H9 (cell line): ENCODE measurements around the gene NEURL1B. TPM values are rescaled to one million over a fixed set of nuclear protein-coding genes. Genes with fewer than 3 reads are reported as not detected.

Experiments
- DNase-seq: peaks from one replicate; pipeline ENCODE4 v3.0.0-alpha.2; 2017
- H2AFZ ChIP-seq: one replicate; pipeline ENCODE4 v1.6.1; 2013; ENCODE audit warnings: mild to moderate bottlenecking, low read length, control low read depth, moderate library complexity
- H2AK5ac ChIP-seq: 2 replicates; pipeline ENCODE4 v1.6.1; 2013; ENCODE audit warnings: low read length, control low read depth, mixed read lengths; ENCODE audit not compliant: insufficient read length
- H2BK120ac ChIP-seq: one replicate; pipeline ENCODE4 v1.6.1; 2013; ENCODE audit warnings: low read depth, mild to moderate bottlenecking, low read length, control low read depth, inconsistent platforms; ENCODE audit not compliant: poor library complexity, severe bottlenecking
- H2BK12ac ChIP-seq: 2 replicates; pipeline ENCODE4 v1.6.1; 2013; ENCODE audit warnings: low read length, control low read depth, mixed read lengths, low read depth; ENCODE audit not compliant: insufficient read length
- H2BK15ac ChIP-seq: 2 replicates; pipeline ENCODE4 v1.6.1; 2013; ENCODE audit warnings: low read depth, low read length, control low read depth
- H2BK20ac ChIP-seq: one replicate; pipeline ENCODE4 v1.6.1; 2013; ENCODE audit warnings: low read depth, mild to moderate bottlenecking, low read length, control low read depth, inconsistent platforms; ENCODE audit not compliant: poor library complexity, severe bottlenecking
- H2BK5ac ChIP-seq: 2 replicates; pipeline ENCODE4 v1.6.1; 2013; ENCODE audit warnings: low read length, control low read depth, mixed read lengths; ENCODE audit not compliant: insufficient read length
- H3K14ac ChIP-seq: 2 replicates; pipeline ENCODE4 v1.6.1; 2013; ENCODE audit warnings: low read length, control low read depth; ENCODE audit not compliant: insufficient read depth
- H3K18ac ChIP-seq: 2 replicates; pipeline ENCODE4 v1.6.1; 2013; ENCODE audit warnings: low read depth, mild to moderate bottlenecking, mixed read lengths, low read length, control low read depth; ENCODE audit not compliant: insufficient read length
- H3K23ac ChIP-seq: 2 replicates; pipeline ENCODE4 v1.6.1; 2013; ENCODE audit warnings: low read length, control low read depth, mixed read lengths, low read depth; ENCODE audit not compliant: insufficient read length
- H3K23me2 ChIP-seq: 2 replicates; pipeline ENCODE4 v1.6.1; 2013; ENCODE audit warnings: low read depth, mild to moderate bottlenecking, mixed read lengths, low read length, control low read depth; ENCODE audit not compliant: insufficient read length, poor library complexity, severe bottlenecking
- H3K27ac ChIP-seq: 2 replicates; pipeline ENCODE4 v1.5.1; 2013; ENCODE audit warnings: low read length, control low read depth, mixed read lengths, low read depth; ENCODE audit not compliant: insufficient read length
- H3K27me3 ChIP-seq: 2 replicates; pipeline ENCODE4 v1.6.1; 2013; ENCODE audit warnings: low read length, control low read depth, inconsistent platforms; ENCODE audit not compliant: insufficient read depth
- H3K4ac ChIP-seq: 2 replicates; pipeline ENCODE4 v1.6.1; 2013; ENCODE audit warnings: low read depth, mild to moderate bottlenecking, control low read depth, inconsistent platforms, low read length, moderate library complexity
- H3K4me1 ChIP-seq: 2 replicates; pipeline ENCODE4 v1.6.1; 2013; ENCODE audit warnings: low read length, control low read depth, inconsistent platforms; ENCODE audit not compliant: insufficient read depth
- H3K4me2 ChIP-seq: 2 replicates; pipeline ENCODE4 v1.6.1; 2013; ENCODE audit warnings: low read length, control low read depth, mixed read lengths; ENCODE audit not compliant: insufficient read length, insufficient read depth
- H3K56ac ChIP-seq: 2 replicates; pipeline ENCODE4 v1.6.1; 2013; ENCODE audit warnings: low read depth, mild to moderate bottlenecking, mixed read lengths, low read length, control low read depth; ENCODE audit not compliant: insufficient read length
- H3K79me1 ChIP-seq: 2 replicates; pipeline ENCODE4 v1.6.1; 2013; ENCODE audit warnings: low read depth, mild to moderate bottlenecking, moderate library complexity, low read length, control low read depth, inconsistent platforms; ENCODE audit not compliant: insufficient read depth, poor library complexity, severe bottlenecking
- H3K79me2 ChIP-seq: 2 replicates; pipeline ENCODE4 v1.6.1; 2013; ENCODE audit warnings: low read length, control low read depth, inconsistent platforms; ENCODE audit not compliant: insufficient read depth
- H3K9ac ChIP-seq: 2 replicates; pipeline ENCODE4 v1.6.1; 2013; ENCODE audit warnings: low read length, control low read depth, mixed read lengths; ENCODE audit not compliant: insufficient read length; ENCODE audit errors: extremely low read depth
- H3K9me3 ChIP-seq: one replicate; pipeline ENCODE4 v1.6.1; 2013; ENCODE audit warnings: low read depth, low read length, inconsistent platforms; ENCODE audit not compliant: control insufficient read depth
- H3T11ph ChIP-seq: one replicate; pipeline ENCODE4 v1.6.1; 2013; ENCODE audit warnings: mild to moderate bottlenecking, low read length, control low read depth, inconsistent platforms
- H4K20me1 ChIP-seq: one replicate; pipeline ENCODE4 v1.6.1; 2013; ENCODE audit not compliant: control insufficient read depth, insufficient read length, insufficient read depth
- H4K5ac ChIP-seq: 2 replicates; pipeline ENCODE4 v1.6.1; 2013; ENCODE audit warnings: low read depth, mild to moderate bottlenecking, mixed read lengths, low read length, control low read depth; ENCODE audit not compliant: insufficient read length
- H4K8ac ChIP-seq: replicated peaks from 2 replicates; pipeline ENCODE4 v1.6.1; 2013; ENCODE audit warnings: low read length, control low read depth, mixed read lengths, low read depth; ENCODE audit not compliant: insufficient read length
- H4K91ac ChIP-seq: 2 replicates; pipeline ENCODE4 v1.6.1; 2013; ENCODE audit warnings: low read depth, mild to moderate bottlenecking, moderate library complexity, mixed read lengths, low read length, control low read depth; ENCODE audit not compliant: insufficient read length
- H3K27ac Mint-ChIP-seq, 3 experiments: 2 replicates in 2 of 3; 3 replicates in 1 of 3; pipeline ENCODE4 v1.8.0; 2020 to 2021; ENCODE audit warnings: mixed read lengths in 3 of 3, mild to moderate bottlenecking in 1 of 3, moderate library complexity in 1 of 3
- H3K27me3 Mint-ChIP-seq: 2 replicates; pipeline ENCODE4 v1.8.0; 2021; ENCODE audit warnings: low read depth, mild to moderate bottlenecking, moderate library complexity, mixed read lengths
- H3K36me3 Mint-ChIP-seq, 3 experiments: 2 replicates in 2 of 3; 3 replicates in 1 of 3; pipeline ENCODE4 v1.8.0; 2020 to 2021; ENCODE audit warnings: low read depth in 3 of 3, mixed read lengths in 3 of 3; ENCODE audit not compliant: insufficient read depth in 1 of 3
- H3K4me1 Mint-ChIP-seq, 2 experiments: 2 replicates each; pipeline ENCODE4 v1.8.0; 2020; ENCODE audit warnings: mixed read lengths in 2 of 2
- H3K4me3 Mint-ChIP-seq, 2 experiments: 2 replicates in 1 of 2; 3 replicates in 1 of 2; pipeline ENCODE4 v1.8.0; 2020 to 2021; ENCODE audit warnings: mild to moderate bottlenecking in 2 of 2, mixed read lengths in 2 of 2, moderate library complexity in 1 of 2
- H3K9me3 Mint-ChIP-seq, 2 experiments: 2 replicates in 1 of 2; 3 replicates in 1 of 2; pipeline ENCODE4 v1.8.0; 2020; ENCODE audit warnings: mild to moderate bottlenecking in 2 of 2, mixed read lengths in 2 of 2, moderate library complexity in 1 of 2
- CTCF ChIP-seq: fragments of 200-600 bp; sonication (generic); conservative IDR thresholded peaks from 3 replicates; pipeline ENCODE4 v1.8.0; 2021; ENCODE audit warnings: antibody characterized with exemption, mild to moderate bottlenecking
- WGBS: extraction: QIAGEN DNeasy Blood & Tissue Kit; methylation state at CpG from one replicate; pipeline ENCODE4 v1.1.7; 2013; ENCODE audit warnings: missing lambda C conversion rate, low lambda C conversion rate, mixed read lengths; ENCODE audit not compliant: insufficient read length; ENCODE audit errors: extremely low coverage; 5-methylcytosine and 5-hydroxymethylcytosine counted together
- total RNA-seq: library from RNA; stranded (reverse); gene quantifications from 2 replicates; pipeline ENCODE4 v1.2.1, GENCODE V29; 2021

NEURL1B gene
- total RNA-seq, 1 experiment from 2014 or later, result 3.6 TPM

GRCh38 chr5:172685091-172685490 is 44.0 kb downstream of the NEURL1B start:
- Histone ChIP-seq H3K27me3 (no peaks in the 10 kb centered on the region; the same call in 1 of the 2 replicates), H3K56ac (no peak overlapping the region), H3K4ac (no peak overlapping the region), H3K23me2 (no peaks in the 10 kb centered on the region), H2BK120ac (no peak overlapping the region), H2AFZ (no peak overlapping the region), H3K79me1 (no peaks in the 10 kb centered on the region), H3T11ph (no peak overlapping the region), H3K79me2 (no peaks in the 10 kb centered on the region), H2AK5ac (no peak overlapping the region), H3K14ac (no peak overlapping the region), H3K27ac (no peak overlapping the region), H3K23ac (no peak overlapping the region), H3K9ac (no peak overlapping the region), H2BK15ac (no peak overlapping the region), H2BK5ac (no peak overlapping the region), H3K9me3 (no peaks in the 10 kb centered on the region), H2BK20ac (no peak overlapping the region), H3K4me1 (no peaks in the 10 kb centered on the region), H4K8ac (no peak overlapping the region), H3K4me2 (no peak overlapping the region), H4K20me1 (no peaks in the 10 kb centered on the region), H2BK12ac (no peak overlapping the region), H4K5ac (no peak overlapping the region), H3K18ac (no peak overlapping the region), H4K91ac (no peak overlapping the region)
- Mint-ChIP-seq H3K27me3 (peaks cover 35% of the 10 kb centered on the region), H3K4me3 (no peak overlapping the region), H3K4me1 (peaks cover 4 to 16% of the 10 kb centered on the region in 2 experiments), H3K9me3 (no peaks in the 10 kb centered on the region), H3K36me3 (peaks cover 2 to 17% (median 2%) of the 10 kb centered on the region in 3 experiments; a peak in 2 of 7 replicates), H3K27ac (no peak overlapping the region)
- no peak for DNase-seq
- no CpG with 5 or more reads among the region's 4 CpGs for WGBS
- no peak for TF ChIP-seq CTCF
